NCI-H526 (cell line): Measurements from ENCODE around the gene HPGDS.
"Not testable (repeated sequence)": the region's sequence is repeated elsewhere in the genome, so short reads cannot be mapped to it uniquely, and the experiment has no call there.

Experiments
- DNase-seq, 2 experiments: peaks; one replicate each; lab custom pipeline; 2025; lab: John Stamatoyannopoulos, UW

HPGDS gene

DNA sequence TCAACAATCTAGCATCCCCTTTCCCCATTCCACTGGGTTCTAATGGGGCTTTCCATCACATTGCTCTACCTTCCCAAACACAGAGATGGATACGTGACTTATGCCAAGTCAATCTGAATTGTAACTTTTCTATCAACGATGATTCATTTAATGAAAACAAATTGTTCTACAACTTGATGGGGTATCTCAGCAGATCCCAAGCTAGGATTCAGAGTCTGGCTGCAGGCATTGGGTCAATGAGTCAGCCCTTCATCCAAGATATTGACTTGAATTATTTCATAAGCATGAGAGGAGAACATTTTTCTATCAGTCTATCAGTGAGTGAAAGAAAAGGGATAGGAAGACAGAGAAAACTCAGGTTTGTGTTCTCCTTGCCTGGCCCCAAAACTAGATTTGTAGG lies 15.0 kb upstream of the HPGDS start:
- DNase-seq = no peak

DNA sequence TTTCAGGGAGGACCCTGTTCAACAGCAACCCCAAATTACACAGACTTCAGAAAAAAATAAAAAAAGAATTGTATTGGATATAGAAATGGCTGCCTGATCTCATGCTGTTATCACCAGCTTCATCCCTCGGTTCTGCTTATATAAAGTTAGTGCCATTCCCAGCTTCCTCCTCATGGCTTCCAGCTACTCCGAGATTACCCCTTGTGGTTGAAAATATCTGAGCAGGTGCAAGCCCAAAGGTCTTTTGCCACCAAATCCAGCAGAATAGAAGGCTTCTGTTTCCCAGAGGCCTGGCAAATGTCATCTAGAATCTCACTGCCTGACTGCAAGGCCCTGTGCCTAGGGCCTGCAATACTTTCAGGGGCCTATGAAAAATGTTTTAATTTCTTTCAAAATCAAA lies 13.8 kb upstream of the HPGDS start:
- no peak for DNase-seq

DNA sequence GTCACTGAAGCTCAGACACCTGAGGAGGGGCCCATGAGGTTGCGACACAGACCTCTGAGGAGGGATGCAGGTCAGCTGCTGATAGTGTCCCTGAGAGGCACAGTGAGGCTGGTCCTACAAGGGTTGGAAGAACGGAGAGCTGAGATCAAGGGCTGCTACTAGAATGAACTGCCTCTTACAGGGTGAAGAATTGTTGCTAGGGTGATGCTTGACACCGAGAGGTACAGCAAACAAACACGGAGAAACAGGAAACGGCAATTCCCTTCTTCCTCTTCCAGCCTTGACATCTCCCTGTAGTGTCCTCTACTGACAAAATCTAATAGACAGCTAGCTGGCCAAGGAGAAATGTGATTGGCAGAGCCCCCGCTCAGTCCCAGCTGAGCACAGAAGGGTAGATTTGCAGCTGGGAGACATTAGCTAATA lies 11.8 kb upstream of the HPGDS start:
- no peak for DNase-seq

DNA sequence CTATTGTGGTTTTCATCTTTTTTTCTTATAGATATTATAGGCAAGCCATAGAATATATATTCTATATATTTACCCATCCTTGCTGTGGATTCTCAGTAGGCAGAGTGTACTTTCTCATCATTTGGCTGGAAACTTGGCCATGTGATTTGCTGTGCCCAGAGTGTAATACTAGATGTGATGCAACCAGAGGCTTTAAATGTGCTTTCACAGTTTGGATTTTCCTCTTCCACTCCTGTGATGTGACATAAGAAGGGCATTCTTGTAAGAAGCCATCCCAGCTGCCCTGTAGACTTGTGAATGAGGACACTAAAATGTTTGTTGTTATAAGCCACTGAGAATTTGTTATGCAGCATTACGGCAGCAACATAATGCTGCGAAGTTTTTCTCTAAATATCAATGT lies 10.4 kb upstream of the HPGDS start:
- no peak for DNase-seq

DNA sequence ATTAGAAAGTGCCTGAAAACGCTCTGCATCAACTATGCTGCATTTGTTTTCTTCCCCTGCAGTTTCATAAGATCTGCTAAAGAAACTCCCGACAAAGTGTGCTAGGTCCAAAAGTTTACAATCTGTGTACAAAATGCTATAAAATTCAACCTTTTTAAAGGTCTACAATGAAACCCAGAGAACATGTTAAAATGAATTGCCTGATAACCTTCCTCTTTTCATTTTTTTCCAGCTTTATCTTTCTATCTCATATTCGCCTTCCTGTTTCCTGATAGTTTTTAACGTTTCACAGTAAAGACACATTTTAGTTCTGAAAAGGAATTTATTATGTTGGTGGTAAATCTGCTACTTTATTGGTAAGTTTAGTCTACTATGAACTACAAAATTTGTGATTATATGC lies 9.5 kb upstream of the HPGDS start:
- DNase-seq = no peak

DNA sequence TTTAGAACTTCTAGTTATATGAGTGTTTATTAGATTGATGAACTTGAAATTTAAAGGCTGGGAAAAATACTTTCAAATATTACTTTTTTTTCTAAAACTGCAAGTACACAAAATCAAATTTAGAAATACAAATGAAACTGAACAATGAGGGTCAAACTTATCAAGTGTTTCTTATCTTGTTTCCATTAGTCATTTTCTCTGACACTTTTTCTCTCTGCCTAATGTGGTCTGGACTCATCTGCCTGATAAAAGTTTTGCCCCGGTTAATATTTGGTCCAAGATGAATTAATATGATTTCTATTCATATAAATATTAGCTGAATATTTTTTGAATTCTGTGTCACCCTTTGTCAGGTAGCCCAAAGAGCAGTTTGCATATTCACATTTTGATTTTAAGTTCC lies 8.7 kb upstream of the HPGDS start:
- no peak for DNase-seq

DNA sequence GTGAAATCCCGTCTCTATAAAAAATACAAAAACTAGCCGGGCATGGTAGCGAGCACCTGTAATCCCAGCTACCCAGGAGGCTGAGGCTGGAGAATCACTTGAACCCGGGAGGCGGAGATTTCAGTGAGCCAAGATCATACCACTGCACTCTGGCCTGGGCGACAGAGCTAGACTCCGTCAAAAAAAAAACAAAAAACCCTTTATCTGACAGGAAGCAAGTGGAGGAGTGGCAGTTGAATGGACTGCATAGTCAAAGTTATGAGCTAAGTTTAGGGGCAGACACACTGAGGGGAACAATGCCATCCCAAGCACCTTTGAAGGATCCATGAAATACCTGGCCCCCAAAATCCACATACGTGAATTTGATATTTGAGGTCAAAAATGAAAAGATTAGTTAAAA lies 7.5 kb upstream of the HPGDS start:
- no peak for DNase-seq

DNA sequence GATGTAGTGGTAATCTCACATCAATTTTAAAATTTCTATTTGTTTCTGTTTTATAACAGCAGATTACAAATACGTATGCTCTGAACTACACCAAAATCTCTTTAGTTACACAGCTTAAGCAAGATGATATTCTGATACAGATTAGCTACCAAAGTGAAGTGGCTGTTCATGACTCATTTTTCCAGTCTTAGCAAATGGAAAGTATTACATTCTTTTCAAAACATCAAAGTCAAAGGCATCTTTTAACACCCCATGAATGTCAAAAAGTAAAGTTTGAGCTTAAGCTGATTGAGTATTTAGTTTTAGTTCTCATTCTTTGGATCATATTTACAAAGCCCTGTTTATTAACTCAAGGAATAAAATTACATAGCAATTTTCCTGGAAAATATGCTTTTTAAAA lies 6.6 kb upstream of the HPGDS start:
- DNase-seq = no peak

DNA sequence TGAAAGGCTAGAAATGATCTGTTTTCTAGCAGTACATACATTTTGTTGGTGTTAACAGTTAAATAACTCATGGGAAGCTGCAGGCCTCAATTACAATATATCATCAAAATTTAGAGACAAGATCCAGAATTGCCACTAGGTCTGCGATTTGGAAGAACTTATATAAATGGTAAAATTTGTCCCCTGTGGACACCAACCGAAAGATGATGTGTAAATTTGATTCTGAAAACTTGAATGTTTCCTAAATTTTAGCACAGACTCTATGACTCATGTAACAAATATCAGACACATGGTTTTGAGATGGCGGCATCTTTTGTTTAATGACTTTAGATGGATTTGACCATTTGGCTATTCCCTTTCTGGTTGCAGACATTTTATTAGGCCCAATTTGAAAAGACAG lies 6.0 kb upstream of the HPGDS start:
- no peak for DNase-seq

DNA sequence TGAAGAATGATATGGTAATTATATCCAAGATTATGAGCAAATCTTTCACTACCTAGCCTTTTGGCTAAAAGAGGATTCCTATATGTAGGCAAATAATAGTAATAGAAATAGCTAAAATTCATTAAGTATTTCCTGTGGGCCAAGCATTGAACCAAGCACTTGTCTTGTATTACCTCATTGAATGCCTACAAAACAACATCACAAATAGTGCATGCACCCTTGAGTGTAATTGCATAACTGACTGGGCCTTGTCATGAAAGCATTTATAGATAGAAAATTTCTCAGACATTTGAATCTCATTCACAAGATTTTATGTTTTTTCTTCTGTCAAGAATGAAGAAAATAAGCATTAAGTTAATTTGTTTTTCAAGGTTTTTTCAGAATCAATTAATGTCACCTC lies 3.9 kb upstream of the HPGDS start:
- no peak for DNase-seq

DNA sequence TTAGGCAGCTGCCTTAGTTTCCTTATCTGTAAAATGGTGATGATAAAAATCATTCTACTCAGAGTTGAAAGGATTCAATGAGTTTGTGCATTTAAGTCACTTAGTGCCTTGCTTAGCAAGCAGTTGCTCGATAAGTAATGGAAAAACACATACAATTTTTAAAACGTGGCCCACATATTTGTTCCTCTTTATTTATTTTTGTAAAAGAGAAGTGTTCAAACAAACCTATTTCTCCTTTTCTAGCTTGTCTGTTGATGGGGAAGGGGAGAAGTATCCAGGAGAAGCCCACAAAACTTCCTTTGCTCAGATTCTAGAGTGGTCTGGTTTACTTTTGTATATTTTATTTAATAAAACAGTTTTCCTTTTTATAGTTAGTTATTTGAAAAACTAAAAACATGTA lies 3.3 kb upstream of the HPGDS start:
- DNase-seq = no peak

DNA sequence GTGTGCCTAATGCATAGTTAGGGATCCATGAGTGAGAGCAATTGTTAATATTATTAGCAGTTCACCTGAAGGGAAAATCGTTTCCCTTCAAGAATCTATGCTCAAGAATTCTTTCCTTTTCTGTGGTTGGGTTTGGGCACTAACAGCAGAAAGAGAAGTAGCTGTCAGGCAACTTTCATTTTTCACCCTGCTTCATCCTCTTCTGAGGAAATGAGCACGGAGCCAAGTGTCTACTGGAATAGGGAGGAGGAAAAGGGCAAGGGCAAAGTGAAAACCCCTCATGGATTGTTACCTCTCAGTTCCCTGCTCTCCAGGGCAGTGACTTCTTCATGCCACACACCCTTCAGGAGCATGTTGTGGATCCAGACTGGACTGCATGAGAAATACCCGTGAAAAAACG lies 2.6 kb upstream of the HPGDS start:
- DNase-seq = no peak

DNA sequence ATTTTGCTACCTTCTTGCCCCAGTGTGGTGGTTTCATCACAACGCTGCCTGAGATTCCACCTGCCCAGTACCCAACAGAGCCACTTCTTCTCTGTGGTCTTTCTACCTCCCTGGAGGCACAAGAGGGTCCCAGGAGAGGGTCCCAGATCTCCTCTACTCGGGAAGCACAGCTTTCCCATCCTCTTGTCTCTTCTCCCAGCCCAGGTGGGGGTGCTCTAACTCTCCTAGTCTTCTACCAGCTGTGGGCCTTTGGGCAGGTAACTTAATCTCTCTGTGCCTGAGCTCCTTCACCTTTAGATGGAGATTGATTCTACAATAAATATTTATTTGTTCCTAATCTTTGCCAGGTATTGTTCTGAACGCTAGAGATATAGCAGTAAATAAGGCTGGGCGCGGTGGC lies 1.8 kb upstream of the HPGDS start:
- DNase-seq = no peak

DNA sequence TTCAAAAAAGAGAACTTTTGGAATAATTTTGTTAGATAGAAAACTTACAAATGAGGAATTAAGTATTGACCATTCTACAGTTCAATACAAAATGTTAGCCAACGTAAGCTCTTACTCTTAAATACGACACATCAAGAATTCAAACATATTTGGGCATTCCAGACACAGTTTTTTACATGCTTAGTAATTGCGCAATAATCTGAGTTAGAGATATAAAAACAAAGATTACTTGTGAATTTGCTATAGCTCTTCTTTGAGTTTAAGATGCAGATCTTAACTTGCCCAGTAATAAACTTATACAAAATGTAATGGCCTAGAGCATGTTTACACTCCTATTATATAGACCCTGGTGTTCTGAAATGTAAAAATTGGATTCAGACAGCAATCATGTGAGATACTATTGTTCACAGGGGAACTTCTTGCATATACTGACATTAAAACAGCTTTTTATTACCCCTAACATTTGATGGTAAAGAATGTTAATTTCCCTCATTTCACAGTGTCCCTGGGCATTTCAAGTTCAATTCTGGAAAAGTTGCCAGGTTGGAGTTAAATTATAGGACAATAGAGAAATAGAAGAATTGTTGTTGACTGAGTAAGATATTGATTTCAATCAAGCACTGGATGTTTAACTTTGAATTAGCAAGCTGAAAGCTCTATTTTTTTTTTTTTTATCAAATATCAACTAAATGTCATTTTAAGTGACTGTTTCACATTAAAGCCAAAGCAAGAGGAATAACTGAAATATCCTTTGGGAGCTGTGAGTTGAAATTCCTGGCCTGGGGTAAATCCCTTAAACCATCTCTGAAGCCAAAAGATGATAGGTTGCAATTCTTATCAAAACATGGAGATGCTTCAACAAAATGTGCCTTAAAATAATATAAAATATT lies 910 bp downstream of the HPGDS start:
- no peak for DNase-seq

DNA sequence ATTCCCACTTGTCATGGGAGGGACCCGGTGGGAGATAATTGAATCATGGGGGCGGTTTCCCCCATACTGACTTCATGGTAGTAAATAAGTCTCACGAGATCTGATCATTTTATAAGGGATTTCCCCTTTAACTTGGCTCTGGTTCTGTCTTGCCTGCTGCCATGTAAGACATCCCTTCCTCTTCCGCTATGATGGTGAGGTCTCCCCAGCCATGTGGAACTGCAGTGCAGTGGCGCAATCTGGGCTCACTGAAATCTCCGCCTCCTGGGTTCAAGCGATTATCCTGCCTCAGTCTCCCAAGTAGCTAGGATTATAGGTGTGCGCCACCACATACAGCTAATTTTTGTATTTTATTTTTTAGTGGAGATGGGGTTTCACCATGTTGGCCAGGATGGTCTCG lies 2.9 kb downstream of the HPGDS start:
- no peak for DNase-seq

DNA sequence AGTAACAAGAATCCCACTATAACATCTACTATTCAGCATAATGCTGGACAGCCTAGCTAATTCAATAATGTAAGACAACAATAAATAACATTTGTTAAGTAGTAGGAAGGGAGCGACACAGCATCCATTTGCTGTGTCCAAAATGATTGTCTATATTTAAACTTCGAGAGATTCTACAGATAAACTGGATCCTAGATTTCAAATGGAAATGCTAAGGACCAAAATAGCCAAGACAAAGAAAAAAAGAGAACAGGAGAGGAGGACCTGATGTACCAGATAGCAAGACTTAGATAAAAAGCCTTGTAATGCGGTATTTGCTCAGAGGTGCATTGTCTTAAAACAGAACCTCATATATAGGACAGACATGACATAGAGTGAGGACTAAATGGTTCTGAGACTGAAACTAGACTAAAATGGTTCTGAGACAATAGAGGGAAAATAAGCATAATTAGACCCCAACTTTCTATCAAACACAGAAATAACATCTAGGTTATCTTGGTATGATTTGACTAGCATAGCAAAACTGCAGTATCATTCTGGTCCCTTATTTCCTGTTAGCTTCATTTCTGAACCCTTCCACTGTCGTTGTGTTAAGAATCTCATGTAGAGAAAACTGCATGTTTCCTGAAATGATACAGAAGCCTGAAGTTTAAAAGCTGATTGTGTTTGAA lies 3.8 kb downstream of the HPGDS start:
- no peak for DNase-seq

DNA sequence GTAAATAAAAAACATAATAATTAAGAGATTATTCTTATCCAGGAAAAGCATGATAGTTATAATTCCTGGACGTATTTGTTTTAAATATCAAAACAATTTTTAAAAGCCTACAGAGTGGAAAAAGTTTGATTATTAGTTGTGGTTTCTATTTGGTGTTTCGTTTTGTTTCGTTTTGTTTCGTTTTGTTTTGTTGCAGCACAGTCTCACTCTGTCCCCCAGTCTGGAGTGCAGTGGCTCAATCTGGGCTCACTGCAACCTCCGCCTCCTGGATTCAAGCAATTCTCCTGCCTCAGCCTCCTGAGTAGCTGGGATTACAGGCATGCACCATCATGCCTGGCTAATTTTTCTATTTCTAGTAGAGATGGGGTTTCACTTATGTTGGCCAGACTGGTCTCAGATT lies 5.8 kb downstream of the HPGDS start:
- DNase-seq = not testable (repeated sequence)

DNA sequence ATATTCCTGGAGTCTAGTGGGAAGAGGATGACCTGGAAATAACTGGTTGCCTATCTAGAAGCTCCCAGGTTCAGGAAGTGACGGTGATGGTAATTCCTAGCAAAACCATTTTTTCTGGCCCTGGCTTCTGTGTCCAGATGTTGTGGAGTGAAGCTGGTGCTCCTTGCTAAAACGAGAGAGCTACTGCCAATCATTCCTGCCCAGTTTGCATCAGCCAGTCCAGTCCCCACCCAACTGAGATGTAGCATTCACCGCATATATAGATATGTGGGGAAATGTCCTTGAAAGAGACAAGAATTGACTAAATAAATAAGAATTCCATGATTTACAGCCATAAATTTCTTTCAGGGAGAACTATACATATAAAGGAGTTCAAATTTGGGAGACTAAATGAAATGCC lies 6.3 kb downstream of the HPGDS start:
- no peak for DNase-seq

DNA sequence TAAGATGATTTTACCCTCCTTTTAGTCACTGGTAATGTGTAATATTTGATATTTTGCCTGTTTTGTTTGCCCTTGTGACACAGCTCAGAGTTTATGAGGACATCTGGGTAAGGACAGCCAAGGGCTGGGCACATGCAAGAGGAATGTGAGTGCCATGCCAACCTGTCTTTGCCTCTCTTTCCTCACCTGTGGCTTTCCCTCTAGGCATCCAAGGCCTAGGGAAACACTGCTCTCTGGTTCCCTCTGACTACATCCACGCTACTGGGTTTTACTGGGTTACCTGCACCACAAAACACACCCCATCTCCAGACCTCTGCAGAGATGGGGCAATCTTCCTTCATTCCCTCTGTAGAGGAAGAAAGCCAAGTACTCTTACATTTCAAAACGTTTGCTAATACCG lies 7.7 kb downstream of the HPGDS start:
- no peak for DNase-seq

DNA sequence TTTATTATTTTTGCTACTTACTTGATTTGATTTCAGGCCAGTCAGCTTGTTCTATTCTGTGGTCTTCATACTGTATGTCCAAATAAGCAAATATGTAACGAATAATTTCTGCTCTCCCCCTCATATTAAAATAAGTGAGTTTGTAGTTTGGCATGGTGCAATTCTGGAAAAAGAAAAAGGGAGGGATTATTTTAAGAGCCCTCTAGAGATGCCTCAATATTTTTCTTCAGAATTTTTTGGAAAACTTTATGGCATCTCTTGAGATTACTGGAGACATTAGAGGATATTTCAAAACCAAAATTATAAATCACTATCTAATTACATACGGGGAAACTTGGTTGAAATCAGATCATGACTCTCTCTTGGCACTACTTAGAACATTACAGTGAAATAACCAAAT lies 8.2 kb downstream of the HPGDS start:
- no peak for DNase-seq

DNA sequence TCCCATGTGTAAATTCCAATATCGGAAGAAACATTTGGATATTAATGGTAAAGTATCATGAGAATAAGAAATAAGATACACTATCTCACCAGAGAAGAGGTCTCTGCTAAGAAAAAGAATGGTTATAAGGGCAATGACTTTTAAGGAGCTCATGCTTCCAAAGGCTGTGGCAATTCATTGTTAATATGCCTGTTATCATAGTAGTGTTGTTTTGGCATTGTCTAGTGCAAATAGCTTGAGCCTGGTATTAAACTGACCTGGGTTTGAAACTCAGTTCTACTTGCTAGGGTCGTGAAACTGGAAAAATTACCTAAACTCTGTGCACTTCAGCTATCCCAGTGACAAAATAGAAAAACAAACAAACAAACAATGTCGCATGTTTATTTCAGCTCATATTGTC lies 8.8 kb downstream of the HPGDS start:
- DNase-seq = no peak

DNA sequence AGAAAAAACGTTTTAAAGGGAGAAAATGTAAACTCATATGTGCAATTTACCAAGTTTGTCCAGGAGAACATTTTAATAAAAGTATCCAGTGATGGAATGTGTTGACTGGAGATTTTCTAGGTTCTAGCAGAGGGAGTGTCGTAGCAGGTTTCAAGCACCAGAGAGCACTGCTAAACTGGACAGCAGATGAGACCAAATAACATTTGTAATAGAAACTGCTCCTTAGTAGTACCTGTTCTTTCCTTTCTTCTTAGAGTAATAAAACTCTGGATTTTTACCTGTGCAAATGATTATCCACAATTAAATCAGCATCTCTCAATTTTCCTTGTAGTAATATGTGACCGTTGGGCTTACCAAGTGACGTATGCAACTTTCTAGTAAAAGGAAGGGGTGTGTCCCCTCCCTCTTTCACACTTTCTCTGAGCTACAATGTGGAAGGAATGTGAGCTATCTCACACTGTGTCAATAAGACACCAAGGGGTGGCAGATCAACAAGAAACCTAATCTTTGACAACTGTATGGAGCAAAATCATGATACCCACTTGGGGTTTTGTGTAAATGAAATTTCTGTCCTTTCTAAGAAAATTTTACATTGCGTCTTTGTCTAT lies 9.5 kb downstream of the HPGDS start:
- DNase-seq = no peak

DNA sequence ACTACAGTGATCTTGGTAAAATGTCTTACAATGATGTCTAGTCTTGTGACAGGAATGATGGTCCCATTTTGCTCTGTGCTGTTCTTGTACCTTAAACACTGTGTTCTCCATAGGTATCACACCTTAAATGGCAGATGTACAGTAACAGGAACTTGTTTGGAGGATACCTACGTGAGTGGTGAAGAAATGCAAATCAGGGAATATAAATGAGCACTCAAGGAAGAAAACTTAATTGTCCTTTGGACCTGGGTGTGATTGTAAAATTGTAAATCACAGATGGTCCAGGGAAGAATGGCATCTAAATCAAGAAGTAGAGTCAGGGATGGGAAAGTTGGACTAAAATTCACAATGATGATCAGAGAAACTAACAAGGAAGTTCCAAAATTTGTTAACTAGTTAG lies 12.7 kb downstream of the HPGDS start:
- no peak for DNase-seq
